HepG2 (cell line): ENCODE data around the gene CBX6.

Experiments used
- ARID2 ChIP-seq: sonication (generic); formaldehyde crosslinking; IDR thresholded peaks from 2 replicates; pipeline ENCODE4 v1.8.1; 2022; ENCODE audit warnings: mild to moderate bottlenecking, missing genetic modification reagents, borderline replicate concordance
- BHLHE40 ChIP-seq: IDR thresholded peaks from 2 replicates; pipeline ENCODE4 v1.6.1; 2011; ENCODE audit warnings: low read length, improper control_type of control experiment
- CC2D1A ChIP-seq: sonication (generic); formaldehyde crosslinking; IDR thresholded peaks from 2 replicates; pipeline ENCODE4 v1.8.1; 2023; ENCODE audit warnings: mild to moderate bottlenecking, missing genetic modification reagents
- CTCF ChIP-seq: sonication (generic); formaldehyde crosslinking; IDR thresholded peaks from 2 replicates; pipeline ENCODE4 v1.5.0; 2020; ENCODE audit warnings: mild to moderate bottlenecking, missing genetic modification reagents, moderate library complexity
- GABPB1 ChIP-seq: IDR thresholded peaks from 2 replicates; pipeline ENCODE4 v1.6.1; 2016; ENCODE audit warnings: mild to moderate bottlenecking, missing genetic modification reagents, moderate library complexity, missing compliant biosample characterization
- HMGXB4 ChIP-seq, 2 experiments: sonication (generic) in 1 of 2; formaldehyde crosslinking in 1 of 2; IDR thresholded peaks; 2 replicates each; pipeline versions ENCODE4 v1.4.0 to v1.6.1; 2018 to 2020; ENCODE audit warnings: missing genetic modification reagents in 2 of 2, borderline replicate concordance in 1 of 2, low read depth in 1 of 2, mild to moderate bottlenecking in 1 of 2, missing biosample characterization in 1 of 2
- MAX ChIP-seq: IDR thresholded peaks from 2 replicates; pipeline ENCODE4 v1.6.1; 2012; ENCODE audit warnings: inconsistent platforms
- PCBP1 ChIP-seq: fragments of 200-400 bp; formaldehyde crosslinking; IDR thresholded peaks from 2 replicates; pipeline ENCODE4 v1.6.1; 2017; ENCODE audit warnings: mild to moderate bottlenecking, low read depth, low read length, borderline replicate concordance
- RBM22 ChIP-seq: fragments of 200-400 bp; formaldehyde crosslinking; optimal IDR thresholded peaks from 2 replicates; pipeline ENCODE3; 2017; ENCODE audit warnings: mild to moderate bottlenecking, low read length, moderate library complexity
- TAF1 ChIP-seq: sonication (generic); formaldehyde crosslinking; IDR thresholded peaks from 2 replicates; pipeline ENCODE4 v1.4.0; 2020; ENCODE audit warnings: missing genetic modification reagents
- ZFP36 ChIP-seq: fragments of 150-350 bp; IDR thresholded peaks from 2 replicates; pipeline ENCODE4 v1.6.1; 2018; ENCODE audit warnings: borderline replicate concordance, low read length, low read depth; ENCODE audit not compliant: partially characterized antibody
- ZNF878 ChIP-seq: sonication (generic); formaldehyde crosslinking; IDR thresholded peaks from 2 replicates; pipeline ENCODE4 v1.8.1; 2023; ENCODE audit warnings: mild to moderate bottlenecking, missing genetic modification reagents, moderate library complexity

GRCh38 chr22:38841635-38842034, 30.4 kb downstream of the CBX6 start:
- no peak for TF ChIP-seq RBM22
- TF ChIP-seq TAF1 (CRISPR knock-in tag) = no peak
- TF ChIP-seq CTCF (CRISPR knock-in tag) = no peak
- TF ChIP-seq CC2D1A (CRISPR knock-in tag) = no peak
- TF ChIP-seq BHLHE40 = no peak
- TF ChIP-seq ZFP36 = no peak
- TF ChIP-seq PCBP1 = no peak
- TF ChIP-seq ZNF878 (CRISPR knock-in tag) = no peak
- no peak for TF ChIP-seq ARID2 (CRISPR knock-in tag)
- TF ChIP-seq HMGXB4 (CRISPR knock-in tag; IDR thresholded peaks at IDR 0.05; ENCODE audit: borderline replicate concordance in 1 of 2, low read depth in 1 of 2) = no peak
- no peak for TF ChIP-seq MAX
- no peak for TF ChIP-seq GABPB1 (CRISPR knock-in tag)
